ENCODE results near the gene NAA20.

DNA sequence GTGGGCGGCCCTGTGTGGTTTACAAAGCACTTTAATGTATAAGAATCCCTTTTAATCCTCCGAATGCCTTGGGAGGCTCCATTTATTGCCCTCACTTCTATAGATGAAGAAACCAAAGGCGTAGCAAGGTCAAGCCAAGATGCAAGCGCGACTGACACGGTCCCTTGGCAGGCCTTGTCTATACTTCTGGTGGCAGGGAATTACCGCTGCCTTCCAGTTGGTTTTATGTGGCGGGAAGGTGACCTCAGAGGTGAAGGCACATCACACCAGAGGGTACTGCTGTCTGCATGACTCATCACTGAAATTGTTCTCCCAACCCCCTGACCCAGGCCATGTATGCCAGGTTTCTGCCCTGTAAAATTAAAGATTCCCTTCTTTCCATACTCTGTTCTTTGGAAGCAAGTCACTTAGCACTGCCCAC is 36.1 kb upstream of the NAA20 start:
- TF ChIP-seq CTCF (conservative IDR thresholded peaks at IDR 0.05 in 1 of 2, IDR thresholded peaks at IDR 0.05 in 1 of 2; ENCODE audit: extremely low read depth in 1 of 2, insufficient read depth in 1 of 2, low read depth in 1 of 2, low read length in 2 of 2) = no peak
- no peak for TF ChIP-seq EZH2 (IDR thresholded peaks at IDR 0.05; ENCODE audit: borderline replicate concordance, low read length)
